SK-MEL-5 (cell line): Measurements from ENCODE around the gene KIF3B. TPM values are rescaled to one million over a fixed set of nuclear protein-coding genes. Genes with fewer than 3 reads are reported as not detected.
"Not testable (repeated sequence)": the region's sequence is repeated elsewhere in the genome, so short reads cannot be mapped to it uniquely, and the experiment has no call there.

Experiments
- DNase-seq: peaks from one replicate; pipeline ENCODE4 v3.0.0-alpha.2; 2016; ENCODE audit warnings: low read depth, low spot score
- in situ Hi-C: cut with HindIII; loops from 2 replicates; pipeline ENCODE4 v1.10.0; 2016; ENCODE audit warnings: low sequenced_read_pairs, high pct_unique_total_duplicates, low pct_unique_long_range_greater_than_20kb
- total RNA-seq: library from RNA; depleted of rRNA; stranded (reverse); fragments of >200 nt; shearing (Covaris generic); gene quantifications from 2 replicates; pipeline ENCODE4 v1.2.3, GENCODE V29; 2014

The KIF3B gene
- total RNA-seq, 1 experiment from 2014 or later, result 22.1 TPM

DNA sequence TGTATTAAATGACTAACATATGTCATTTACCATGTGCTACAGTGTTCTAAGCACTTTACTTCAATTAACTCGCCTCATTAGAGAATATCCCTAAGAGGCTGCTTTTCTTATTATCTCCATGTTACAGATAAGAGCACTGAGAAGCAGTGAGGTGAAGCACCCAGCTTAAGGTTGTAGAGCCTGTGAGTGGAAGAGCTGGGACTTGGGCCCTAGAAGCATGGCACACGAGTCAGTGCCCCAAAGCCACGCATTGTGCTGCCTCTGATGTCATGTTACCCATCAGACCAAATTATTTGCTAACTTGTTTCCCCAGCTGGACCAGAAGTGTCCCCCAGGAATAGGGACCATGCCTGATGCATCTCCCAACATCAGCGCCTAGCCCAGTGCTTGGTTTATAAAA is 35.6 kb upstream of the KIF3B start:
- in situ Hi-C loops, result no loop called here
- no peak for DNase-seq

DNA sequence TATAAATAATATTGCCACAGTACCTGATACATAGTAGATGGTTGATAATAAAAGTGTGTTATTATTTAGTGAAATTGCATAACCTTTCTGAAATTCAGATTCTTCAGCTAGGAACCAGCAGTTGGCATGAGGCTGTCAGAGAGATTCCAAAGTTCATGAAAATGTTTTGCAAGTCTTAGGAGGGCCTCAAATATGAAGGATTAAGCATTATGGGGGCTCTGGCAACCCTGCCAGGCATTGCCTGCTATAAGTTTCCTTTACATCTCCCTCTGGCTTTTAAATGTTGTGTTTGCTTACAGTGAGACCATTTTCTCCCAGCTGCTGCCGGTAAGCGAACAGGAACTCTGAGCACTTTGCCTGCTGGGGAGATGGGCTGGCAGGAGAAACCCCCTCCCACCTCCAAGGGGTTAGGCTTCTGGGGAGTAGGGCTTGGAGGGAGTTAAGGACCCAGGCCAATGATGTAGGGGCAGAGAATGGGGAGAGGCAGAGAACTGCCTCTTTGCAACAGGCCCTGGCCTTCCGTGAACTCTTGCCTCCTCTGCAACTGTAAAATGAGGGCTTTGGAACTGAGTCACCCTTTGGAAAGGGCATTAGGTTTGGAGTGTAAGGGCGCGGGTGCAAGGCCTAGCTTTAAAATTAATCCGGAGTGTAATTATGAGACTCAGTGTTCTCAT is 33.2 kb upstream of the KIF3B start:
- in situ Hi-C loops, result no loop called here
- no peak for DNase-seq

- in situ Hi-C loops, result no loop called here
- DNase-seq, result no peak
These were observed 32.5 kb upstream of the KIF3B start for GRCh38 chr20:32244959-32245358.

DNA sequence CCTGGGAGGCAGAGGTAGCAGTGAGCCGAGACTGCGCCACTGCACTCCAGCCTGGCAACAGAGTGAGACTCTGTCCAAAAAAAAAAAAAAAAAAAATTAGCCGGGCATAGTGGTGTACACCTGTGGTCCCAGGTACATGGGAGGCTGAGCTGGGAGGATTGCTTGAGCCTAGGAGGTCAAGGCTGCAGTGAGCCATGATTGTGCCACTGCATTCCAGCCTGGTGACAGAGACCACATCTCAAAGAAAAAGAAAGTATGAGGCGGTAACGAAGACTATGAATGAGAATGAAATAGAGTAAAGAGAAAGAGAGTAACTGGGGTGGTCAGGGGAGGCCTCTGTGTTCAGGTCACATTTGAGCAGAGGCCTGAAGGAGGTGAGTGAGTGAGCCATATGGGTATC is 31.2 kb upstream of the KIF3B start:
- DNase-seq, in situ Hi-C loops: not testable (repeated sequence)

GRCh38 chr20:32248043-32248442 is 29.4 kb upstream of the KIF3B start:
- no peak for DNase-seq
- in situ Hi-C loops, result no loop called here

DNA sequence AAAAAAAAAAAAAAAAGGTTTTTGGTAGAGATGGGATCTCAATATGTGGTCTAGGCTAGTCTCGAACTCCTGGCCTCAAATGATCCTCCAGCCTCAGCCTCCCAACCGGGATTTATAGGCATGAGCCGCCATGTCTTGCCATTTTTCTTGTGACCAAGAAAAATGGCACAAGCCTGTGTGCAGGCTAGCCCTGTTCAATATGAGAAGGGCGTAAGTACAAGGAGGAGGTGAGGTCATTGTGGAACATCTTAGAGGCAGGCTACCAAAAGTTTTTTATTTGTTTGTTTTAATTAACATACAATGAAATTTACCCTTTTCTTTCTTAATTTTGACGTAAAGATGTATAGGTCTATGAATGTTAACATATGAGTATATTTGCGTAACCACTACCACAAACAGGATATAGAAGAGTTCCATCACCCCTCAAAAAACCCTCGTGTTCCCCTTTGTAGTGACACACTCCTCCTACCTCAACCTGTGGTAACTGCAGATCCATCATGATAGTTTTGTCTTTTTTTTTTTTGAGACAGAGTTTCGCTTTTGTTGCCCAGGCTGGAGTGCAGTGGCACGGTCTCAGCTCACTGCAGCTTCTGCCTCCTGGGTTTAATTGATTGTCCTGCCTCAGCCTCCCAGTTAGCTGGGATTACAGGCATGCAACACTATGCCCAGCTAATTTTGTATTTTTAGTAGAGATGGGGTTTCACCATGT is 28.3 kb upstream of the KIF3B start:
- in situ Hi-C loops, result no loop called here
- DNase-seq, result no peak

DNA sequence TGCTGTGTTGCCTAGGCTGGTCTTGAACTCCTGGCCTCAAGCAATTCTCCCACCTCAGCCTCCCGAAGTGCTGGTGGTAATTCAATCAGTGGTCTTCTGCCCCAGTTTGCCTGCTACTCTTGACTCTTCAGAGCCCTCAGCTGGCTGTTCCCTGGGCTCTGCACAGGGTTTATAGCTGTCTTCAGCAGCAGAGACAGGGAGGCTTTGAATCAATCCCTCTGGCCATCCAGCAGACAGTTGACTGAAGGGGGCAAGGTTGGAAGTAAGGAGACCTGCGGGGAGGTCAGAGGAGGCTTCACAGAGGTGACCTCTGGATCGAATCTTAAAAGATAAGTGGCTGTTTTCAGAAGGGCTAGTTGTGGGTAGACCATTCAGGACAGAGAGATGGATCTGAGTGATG is 26.0 kb upstream of the KIF3B start:
- in situ Hi-C loops, result no loop called here
- DNase-seq, result no peak

GRCh38 chr20:32252189-32252588 is 25.3 kb upstream of the KIF3B start:
- DNase-seq, result no peak
- in situ Hi-C loops, result no loop called here

GRCh38 chr20:32260973-32261372 is 16.5 kb upstream of the KIF3B start:
- in situ Hi-C loops, DNase-seq: not testable (repeated sequence)

DNA sequence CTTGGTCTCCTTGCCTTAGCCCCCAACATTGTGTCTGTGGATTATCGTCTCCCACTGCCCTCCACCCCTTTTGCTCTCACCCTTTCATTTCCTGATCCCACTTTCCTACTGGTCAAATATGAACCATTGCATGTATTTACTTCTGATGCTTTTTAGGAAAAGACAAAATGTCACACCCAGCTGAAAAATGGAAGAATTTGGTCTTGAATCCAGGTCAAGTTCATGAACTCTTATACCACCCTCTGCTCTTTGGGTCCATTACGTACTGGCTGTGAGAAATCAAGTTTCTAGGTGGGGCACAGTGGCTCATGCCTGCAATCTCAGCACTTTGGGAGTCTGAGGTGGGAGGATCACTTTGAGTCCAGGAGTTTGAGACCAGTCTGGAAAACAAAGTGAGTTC is 15.8 kb upstream of the KIF3B start:
- no peak for DNase-seq
- in situ Hi-C loops, result no loop called here

DNA sequence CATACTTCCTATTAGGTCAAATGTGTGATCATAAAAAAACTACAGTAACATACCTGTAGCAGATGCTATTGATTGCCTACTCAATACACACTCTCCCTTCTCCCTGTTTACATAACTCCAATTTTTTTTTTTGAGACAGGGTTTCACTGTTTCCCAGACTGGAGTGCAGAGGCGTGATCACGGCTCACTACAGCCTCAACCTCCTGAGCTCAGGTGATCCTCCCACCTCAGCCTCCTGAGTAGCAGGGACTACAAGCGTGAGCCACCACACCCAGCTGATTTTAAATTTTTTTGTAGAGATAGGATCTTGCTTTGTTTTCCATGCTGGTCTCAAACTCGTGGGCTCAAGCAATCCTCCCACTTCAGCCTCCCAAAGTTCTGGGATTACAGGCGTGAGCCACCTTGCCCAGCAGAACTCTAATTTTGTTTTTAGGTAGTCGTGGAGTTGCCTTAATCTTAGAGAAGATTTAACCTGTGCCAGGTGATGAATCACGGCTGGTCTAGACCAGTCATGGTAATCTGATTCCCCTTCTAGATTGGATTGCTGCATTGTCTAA is 14.0 kb upstream of the KIF3B start:
- DNase-seq, result no peak

GRCh38 chr20:32271620-32272019 is 5.8 kb upstream of the KIF3B start:
- no peak for DNase-seq
- in situ Hi-C loops, result no loop called here

More for the DNA sequence above, 14.0 kb upstream of the KIF3B start:
- in situ Hi-C loops, result no loop called here

DNA sequence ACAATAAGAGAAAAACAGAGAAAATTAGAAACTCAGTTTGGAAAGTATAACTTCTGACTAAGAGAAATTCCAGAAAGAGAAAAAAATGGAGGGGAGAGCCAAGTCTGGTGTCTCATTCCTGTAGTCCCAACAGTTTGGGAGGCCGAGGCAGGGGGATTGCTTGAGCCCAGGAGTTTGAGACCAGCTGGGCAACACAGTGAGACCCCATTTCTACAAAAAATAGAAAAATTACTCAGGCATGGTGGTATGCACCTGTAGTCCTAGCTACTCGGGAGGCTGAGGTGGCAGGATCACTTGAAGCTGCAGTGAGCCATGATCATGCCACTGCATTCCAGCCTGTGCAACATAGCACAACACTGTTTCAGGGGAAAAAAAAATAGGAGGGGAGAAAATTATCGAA is 3.1 kb upstream of the KIF3B start:
- DNase-seq, result no peak
- in situ Hi-C loops, result no loop called here

- DNase-seq, in situ Hi-C loops: not testable (repeated sequence)
These were observed 2.3 kb upstream of the KIF3B start for GRCh38 chr20:32275163-32275562.

- no peak for DNase-seq
- in situ Hi-C loops, result no loop called here
These were observed 770 bp downstream of the KIF3B start for GRCh38 chr20:32278199-32278643.

- in situ Hi-C loops, result no loop called here
- DNase-seq, result no peak
These were observed 4.3 kb downstream of the KIF3B start for GRCh38 chr20:32281711-32282110.

DNA sequence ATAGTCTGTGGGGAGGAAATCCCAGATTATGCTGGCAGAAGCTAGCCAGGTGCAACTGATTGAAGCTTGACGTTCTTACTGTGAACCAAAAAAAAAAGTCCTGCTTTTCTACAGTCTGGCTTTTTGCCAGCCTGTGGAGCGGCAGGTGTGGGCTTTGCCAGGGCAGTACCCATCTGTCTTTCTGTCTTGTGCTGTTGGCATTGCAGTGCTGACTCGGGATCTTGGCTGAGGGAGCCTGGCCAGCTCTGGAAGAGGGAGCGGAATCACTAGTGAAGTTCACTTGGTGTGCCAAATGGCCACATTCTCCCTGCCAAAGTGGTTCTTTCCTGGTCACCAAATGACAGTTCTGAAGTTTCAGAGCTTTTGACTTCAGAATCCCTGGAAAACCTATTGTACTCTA is 5.0 kb downstream of the KIF3B start:
- DNase-seq, result no peak
- in situ Hi-C loops, result no loop called here

DNA sequence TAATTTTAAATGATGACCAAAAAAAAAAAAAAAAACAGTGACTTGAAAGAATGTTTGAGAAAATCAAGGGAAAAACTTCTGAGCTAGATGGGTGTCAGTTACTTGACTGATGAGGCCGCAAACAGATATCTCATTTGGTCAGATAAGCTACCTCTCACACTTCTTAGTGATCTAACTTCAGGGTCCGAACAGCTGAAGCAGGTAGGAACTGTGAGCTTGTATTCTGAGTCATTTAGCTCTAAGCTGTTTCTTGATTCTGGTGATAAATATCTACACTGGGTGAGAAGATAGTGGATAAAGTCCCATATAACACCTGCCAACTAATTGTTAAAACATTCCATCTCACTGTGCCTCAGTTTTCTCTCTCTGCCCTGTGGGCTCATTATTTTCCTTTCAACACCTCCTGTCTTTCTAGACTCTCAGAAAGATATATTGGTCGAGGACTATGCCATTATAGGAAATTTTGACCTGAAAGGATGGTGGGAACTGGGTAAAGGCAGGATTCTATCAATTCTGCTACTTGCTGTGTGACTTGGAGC is 7.7 kb downstream of the KIF3B start:
- no peak for DNase-seq
- in situ Hi-C loops, result no loop called here
